OCI-LY1 (cell line): ENCODE data around the gene TYW1.
"Not testable (repeated sequence)": the region's sequence is repeated elsewhere in the genome, so short reads cannot be mapped to it uniquely, and the experiment has no call there.

ENCODE experiments used
- H2AFZ ChIP-seq: fragments of 200-600 bp; sonication (generic), shearing (Covaris generic); 2 replicates; pipeline ENCODE4 v1.6.0; 2014; ENCODE audit warnings: antibody characterized with exemption, mild to moderate bottlenecking, low read length
- H3F3A ChIP-seq: fragments of 200-600 bp; sonication (generic), shearing (Covaris generic); 2 replicates; pipeline ENCODE4 v1.6.0; 2014; ENCODE audit warnings: mild to moderate bottlenecking, antibody characterized with exemption, low read length, moderate library complexity; ENCODE audit not compliant: insufficient read depth
- H3K27ac ChIP-seq: fragments of 200-600 bp; sonication (generic); 2 replicates; pipeline ENCODE4 v1.5.1; 2014; ENCODE audit warnings: low read length, mixed run types, mild to moderate bottlenecking, low read depth; ENCODE audit not compliant: poor library complexity, severe bottlenecking
- H3K27me3 ChIP-seq: fragments of 200-600 bp; sonication (generic); 2 replicates; pipeline ENCODE4 v1.6.0; 2014; ENCODE audit warnings: antibody characterized with exemption, mild to moderate bottlenecking, low read length, moderate library complexity; ENCODE audit not compliant: insufficient read depth
- H3K36me3 ChIP-seq: fragments of 200-600 bp; sonication (generic); 2 replicates; pipeline ENCODE4 v1.6.1; 2014; ENCODE audit warnings: mild to moderate bottlenecking, antibody characterized with exemption, low read length, moderate library complexity, mixed read lengths; ENCODE audit not compliant: insufficient read depth
- H3K4me1 ChIP-seq: fragments of 200-600 bp; sonication (generic); 2 replicates; pipeline ENCODE4 v1.5.1; 2014; ENCODE audit warnings: mild to moderate bottlenecking, low read length, moderate library complexity; ENCODE audit not compliant: insufficient read depth, severe bottlenecking
- H3K4me2 ChIP-seq: fragments of 200-600 bp; sonication (generic), shearing (Covaris generic); 2 replicates; pipeline ENCODE4 v1.6.1; 2014; ENCODE audit warnings: low read length
- H3K4me3 ChIP-seq: fragments of 200-600 bp; sonication (generic); 2 replicates; pipeline ENCODE4 v1.5.1; 2014; ENCODE audit warnings: low read length, low read depth, mild to moderate bottlenecking, mixed read lengths; ENCODE audit not compliant: poor library complexity, severe bottlenecking
- H3K79me2 ChIP-seq: fragments of 200-600 bp; shearing (Covaris generic); 2 replicates; pipeline ENCODE4 v1.6.1; 2016; ENCODE audit warnings: mixed run types, low read length, mixed read lengths; ENCODE audit not compliant: insufficient read depth
- H3K9ac ChIP-seq: fragments of 200-600 bp; sonication (generic), shearing (Covaris generic); 2 replicates; pipeline ENCODE4 v1.6.1; 2014; ENCODE audit warnings: mild to moderate bottlenecking, low read length, mixed read lengths
- H3K9me2 ChIP-seq: fragments of 200-600 bp; sonication (generic), shearing (Covaris generic); 2 replicates; pipeline ENCODE4 v1.6.1; 2014; ENCODE audit warnings: low read depth, mild to moderate bottlenecking, low read length, mixed read lengths
- H3K9me3 ChIP-seq: fragments of 200-600 bp; shearing (Covaris generic); 2 replicates; pipeline ENCODE4 v1.6.1; 2014; ENCODE audit warnings: low read length, mixed read lengths
- H4K20me1 ChIP-seq: fragments of 200-600 bp; sonication (generic), shearing (Covaris generic); 2 replicates; pipeline ENCODE4 v1.6.0; 2016; ENCODE audit warnings: mild to moderate bottlenecking, low read length; ENCODE audit not compliant: insufficient read depth

Gene TYW1

GRCh38 chr7:67182956-67183750 is 186.5 kb downstream of the TYW1 start:
- H3K9me3 ChIP-seq, H3K9ac ChIP-seq, H3K4me1 ChIP-seq, H3K79me2 ChIP-seq, H3K36me3 ChIP-seq, H3K4me2 ChIP-seq, H3K4me3 ChIP-seq, H3K27ac ChIP-seq, H2AFZ ChIP-seq, H3K9me2 ChIP-seq, H3F3A ChIP-seq, H3K27me3 ChIP-seq, H4K20me1 ChIP-seq: not testable (repeated sequence)

- not testable (repeated sequence) for H3K36me3 ChIP-seq, H3K4me3 ChIP-seq, H3K79me2 ChIP-seq, H3K9ac ChIP-seq, H3K27ac ChIP-seq, H3F3A ChIP-seq, H3K9me3 ChIP-seq, H3K4me1 ChIP-seq, H3K27me3 ChIP-seq, H2AFZ ChIP-seq, H3K4me2 ChIP-seq, H4K20me1 ChIP-seq, H3K9me2 ChIP-seq
These were observed 188.5 kb downstream of the TYW1 start for GRCh38 chr7:67184912-67185659.

GRCh38 chr7:67185660-67186129 is 189.1 kb downstream of the TYW1 start:
- not testable (repeated sequence) for H3K27ac ChIP-seq, H3K4me2 ChIP-seq

GRCh38 chr7:67189160-67189559 is 192.5 kb downstream of the TYW1 start:
- H3K9me3 ChIP-seq, H4K20me1 ChIP-seq, H3K4me3 ChIP-seq, H3K9ac ChIP-seq, H3K36me3 ChIP-seq, H3K4me2 ChIP-seq, H3K79me2 ChIP-seq, H3K27me3 ChIP-seq, H2AFZ ChIP-seq, H3K27ac ChIP-seq, H3K9me2 ChIP-seq, H3F3A ChIP-seq, H3K4me1 ChIP-seq: not testable (repeated sequence)

More at GRCh38 chr7:67185660-67186129, 189.1 kb downstream of the TYW1 start:
- not testable (repeated sequence) for H3K4me1 ChIP-seq, H3K9me2 ChIP-seq, H3K79me2 ChIP-seq, H2AFZ ChIP-seq, H3F3A ChIP-seq, H3K36me3 ChIP-seq, H3K27me3 ChIP-seq, H4K20me1 ChIP-seq, H3K9me3 ChIP-seq, H3K9ac ChIP-seq, H3K4me3 ChIP-seq

GRCh38 chr7:67189801-67190465 is 193.3 kb downstream of the TYW1 start:
- not testable (repeated sequence) for H3K27ac ChIP-seq, H3K9me2 ChIP-seq, H3F3A ChIP-seq, H3K4me2 ChIP-seq, H3K9ac ChIP-seq, H3K27me3 ChIP-seq, H2AFZ ChIP-seq, H3K4me3 ChIP-seq, H3K79me2 ChIP-seq, H3K9me3 ChIP-seq, H3K4me1 ChIP-seq, H3K36me3 ChIP-seq, H4K20me1 ChIP-seq

- not testable (repeated sequence) for H3F3A ChIP-seq, H3K27me3 ChIP-seq, H3K4me1 ChIP-seq, H3K9me2 ChIP-seq, H3K4me2 ChIP-seq, H3K9me3 ChIP-seq, H3K4me3 ChIP-seq, H3K9ac ChIP-seq, H2AFZ ChIP-seq, H3K27ac ChIP-seq, H4K20me1 ChIP-seq, H3K79me2 ChIP-seq
- H3K36me3 ChIP-seq = peaks cover 12% of the 10 kb centered on the region
These were observed 194.5 kb downstream of the TYW1 start for GRCh38 chr7:67191002-67191720.

- H3K79me2 ChIP-seq, H3K9me3 ChIP-seq, H3K27ac ChIP-seq, H3K4me3 ChIP-seq, H2AFZ ChIP-seq, H3K9ac ChIP-seq, H3K9me2 ChIP-seq, H3F3A ChIP-seq, H3K4me2 ChIP-seq, H4K20me1 ChIP-seq, H3K4me1 ChIP-seq, H3K27me3 ChIP-seq: not testable (repeated sequence)
- peaks cover 20% of the 10 kb centered on the region for H3K36me3 ChIP-seq
These were observed 195.6 kb downstream of the TYW1 start for GRCh38 chr7:67192123-67192702.
